Neuronal stem cell (in vitro differentiated cells): ENCODE data around the gene FMNL3.

Source experiments
- DNase-seq: peaks from one replicate; pipeline ENCODE4 v3.0.0-alpha.2; 2013; ENCODE audit warnings: low spot score
- H2AFZ ChIP-seq: one replicate; pipeline ENCODE4 v1.6.1; 2013; ENCODE audit warnings: mild to moderate bottlenecking, low read length, inconsistent platforms
- H2AK5ac ChIP-seq: 2 replicates; pipeline ENCODE4 v1.6.1; 2013; ENCODE audit warnings: low read depth, mild to moderate bottlenecking, inconsistent platforms, low read length, moderate library complexity, mixed read lengths
- H2BK120ac ChIP-seq: 2 replicates; pipeline ENCODE4 v1.6.1; 2013; ENCODE audit warnings: low read depth, mild to moderate bottlenecking, inconsistent platforms, low read length, moderate library complexity, mixed read lengths
- H2BK12ac ChIP-seq: one replicate; pipeline ENCODE4 v1.6.1; 2013; ENCODE audit warnings: low read length, inconsistent platforms
- H2BK15ac ChIP-seq: 2 replicates; pipeline ENCODE4 v1.6.1; 2013; ENCODE audit warnings: mild to moderate bottlenecking, low read length, inconsistent platforms, mixed read lengths
- H2BK5ac ChIP-seq: one replicate; pipeline ENCODE4 v1.6.1; 2013; ENCODE audit warnings: inconsistent platforms, mild to moderate bottlenecking, low read length, moderate library complexity
- H3K14ac ChIP-seq: one replicate; pipeline ENCODE4 v1.6.1; 2013; ENCODE audit warnings: low read length, inconsistent platforms
- H3K18ac ChIP-seq: 2 replicates; pipeline ENCODE4 v1.6.1; 2013; ENCODE audit warnings: low read length, inconsistent platforms
- H3K23ac ChIP-seq: 2 replicates; pipeline ENCODE4 v1.6.1; 2013; ENCODE audit warnings: low read depth, mild to moderate bottlenecking, mixed read lengths, low read length, inconsistent platforms; ENCODE audit not compliant: poor library complexity
- H3K27ac ChIP-seq: replicated peaks from 3 replicates; pipeline ENCODE4 v1.5.1; 2013; ENCODE audit warnings: low read length, inconsistent platforms
- H3K27me3 ChIP-seq, 3 experiments: 2 replicates each; pipeline ENCODE4 v1.6.1; 2013; ENCODE audit warnings: low read length in 3 of 3, mild to moderate bottlenecking in 2 of 3, inconsistent platforms in 1 of 3, low read depth in 1 of 3, mixed read lengths in 1 of 3, moderate library complexity in 1 of 3; ENCODE audit not compliant: control insufficient read depth in 3 of 3, insufficient read depth in 3 of 3
- H3K36me3 ChIP-seq, 2 donors: replicated peaks in 1 of 2; 2 replicates each; pipeline ENCODE4 v1.6.1; 2013; ENCODE audit warnings: low read length in 2 of 2; ENCODE audit not compliant: control insufficient read depth in 2 of 2, insufficient read depth in 2 of 2
- H3K4ac ChIP-seq: 2 replicates; pipeline ENCODE4 v1.6.1; 2013; ENCODE audit warnings: inconsistent platforms, mild to moderate bottlenecking, low read length, moderate library complexity
- H3K4me1 ChIP-seq, 2 donors: 1 replicate in 1 of 2; 2 replicates in 1 of 2; pipeline ENCODE4 v1.6.1; 2013; ENCODE audit warnings: low read length in 2 of 2, low read depth in 1 of 2; ENCODE audit not compliant: control insufficient read depth in 2 of 2, insufficient read depth in 1 of 2
- H3K4me2 ChIP-seq: one replicate; pipeline ENCODE4 v1.6.1; 2013; ENCODE audit warnings: mild to moderate bottlenecking, low read length, inconsistent platforms; ENCODE audit not compliant: insufficient read depth, poor library complexity, severe bottlenecking
- H3K4me3 ChIP-seq, 2 donors: 2 replicates each; pipeline ENCODE4 v1.5.1; 2013; ENCODE audit warnings: low read length in 2 of 2, mild to moderate bottlenecking in 2 of 2, inconsistent platforms in 1 of 2, moderate library complexity in 1 of 2
- H3K79me1 ChIP-seq: one replicate; pipeline ENCODE4 v1.6.1; 2013; ENCODE audit warnings: low read depth, mild to moderate bottlenecking, inconsistent platforms, low read length, moderate library complexity
- H3K9ac ChIP-seq: one replicate; pipeline ENCODE4 v1.6.1; 2013; ENCODE audit warnings: mild to moderate bottlenecking, low read depth, low read length, inconsistent platforms; ENCODE audit not compliant: poor library complexity
- H3K9me3 ChIP-seq, 2 donors: replicated peaks in 1 of 2; 2 replicates each; pipeline versions ENCODE3 to v1.6.1; 2013; ENCODE audit warnings: low read length in 2 of 2, mild to moderate bottlenecking in 2 of 2, inconsistent platforms in 1 of 2, low read depth in 1 of 2, mixed read lengths in 1 of 2, moderate library complexity in 1 of 2; ENCODE audit not compliant: control insufficient read depth in 2 of 2, insufficient read depth in 1 of 2
- H4K8ac ChIP-seq: one replicate; pipeline ENCODE4 v1.6.1; 2013; ENCODE audit warnings: low read depth, mild to moderate bottlenecking, inconsistent platforms, low read length, moderate library complexity
- H4K91ac ChIP-seq: one replicate; pipeline ENCODE4 v1.6.1; 2013; ENCODE audit warnings: low read length, low read depth, mild to moderate bottlenecking, inconsistent platforms; ENCODE audit not compliant: poor library complexity
- WGBS, 2 donors: extraction: QIAGEN DNeasy Blood & Tissue Kit; methylation state at CpG; one replicate each; pipeline ENCODE4 v1.1.7; 2013; ENCODE audit warnings: missing lambda C conversion rate in 2 of 2, mixed read lengths in 1 of 2; ENCODE audit not compliant: insufficient read length in 2 of 2, insufficient replicate concordance in 1 of 2; ENCODE audit errors: extremely low coverage in 2 of 2; 5-methylcytosine and 5-hydroxymethylcytosine counted together

Gene FMNL3

DNA sequence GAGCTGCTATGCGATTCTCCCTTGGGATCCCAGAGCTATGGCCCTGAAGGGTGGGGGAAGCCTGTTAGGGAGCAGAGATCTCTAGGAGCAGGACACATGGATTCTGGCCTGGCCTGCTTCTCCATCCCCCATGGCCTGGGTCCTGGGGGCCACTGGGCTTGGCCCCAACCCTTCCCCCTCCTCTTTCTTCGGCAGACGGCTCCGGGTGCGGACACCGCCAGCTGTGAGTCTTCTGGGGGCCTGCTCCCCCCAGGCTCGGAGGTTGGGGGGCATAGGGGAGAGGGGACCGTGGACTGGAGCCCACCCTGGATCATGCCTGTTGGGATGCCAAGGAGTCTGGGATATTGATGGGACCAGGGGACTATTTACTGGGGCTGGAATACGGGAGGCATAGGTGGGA lies 74.8 kb downstream of the FMNL3 start:
- no CpG with 5 or more reads among the region's 9 CpGs for WGBS, 2 donors
- no peaks in the 10 kb centered on the region for H3K9me3 ChIP-seq

GRCh38 chr12:49631336-49631907 lies 75.8 kb downstream of the FMNL3 start:
- Histone ChIP-seq H3K9ac (no peak overlapping the region), H3K4me2 (no peak overlapping the region), H2BK5ac (no peak overlapping the region), H3K27ac (no peak overlapping the region), H3K23ac (no peak overlapping the region), H2AK5ac (no peak overlapping the region), H2BK15ac (no peak overlapping the region), H3K4me1 (no peaks in the 10 kb centered on the region), H3K4ac (no peak overlapping the region), H3K18ac (no peak overlapping the region), H2BK120ac (no peak overlapping the region), H2BK12ac (no peak overlapping the region), H4K8ac (no peak overlapping the region), H3K36me3 (peaks cover 6 to 38% of the 10 kb centered on the region in 2 donors), H2AFZ (no peak overlapping the region), H3K27me3 (no peaks in the 10 kb centered on the region), H3K4me3 (no peak overlapping the region), H3K9me3 (no peaks in the 10 kb centered on the region), H3K79me1 (no peaks in the 10 kb centered on the region), H4K91ac (no peak overlapping the region), H3K14ac (no peak overlapping the region)
- no CpG with 5 or more reads among the region's 6 CpGs for WGBS, 2 donors
- no peak for DNase-seq

More for the DNA sequence above, 74.8 kb downstream of the FMNL3 start:
- Histone ChIP-seq H2AK5ac (no peak overlapping the region), H4K91ac (no peak overlapping the region), H2AFZ (no peak overlapping the region), H3K23ac (no peak overlapping the region), H3K18ac (no peak overlapping the region), H2BK15ac (no peak overlapping the region), H3K4me3 (no peak overlapping the region), H4K8ac (no peak overlapping the region), H3K4me2 (no peak overlapping the region), H3K4ac (no peak overlapping the region), H3K4me1 (peaks cover 3 to 5% of the 10 kb centered on the region in 2 donors), H3K9ac (no peak overlapping the region), H2BK5ac (no peak overlapping the region), H2BK12ac (no peak overlapping the region), H3K79me1 (no peaks in the 10 kb centered on the region), H3K36me3 (peaks cover 6 to 40% of the 10 kb centered on the region in 2 donors), H3K14ac (no peak overlapping the region), H3K27ac (no peak overlapping the region), H2BK120ac (no peak overlapping the region), H3K27me3 (no peaks in the 10 kb centered on the region)
- DNase-seq = no peak

GRCh38 chr12:49627752-49628360 lies 79.3 kb downstream of the FMNL3 start:
- no peak overlapping the region for H2AFZ ChIP-seq
- H2BK15ac ChIP-seq = no peak overlapping the region
- no peak overlapping the region for H3K23ac ChIP-seq
- no peaks in the 10 kb centered on the region for H3K27me3 ChIP-seq
- DNase-seq = no peak
- no peak overlapping the region for H3K9ac ChIP-seq
- no peaks in the 10 kb centered on the region for H3K9me3 ChIP-seq
- no peak overlapping the region for H2BK120ac ChIP-seq
- no peak overlapping the region for H2AK5ac ChIP-seq
- no peak overlapping the region for H2BK12ac ChIP-seq
- H3K79me1 ChIP-seq = no peaks in the 10 kb centered on the region
- H2BK5ac ChIP-seq = no peak overlapping the region
- H3K4ac ChIP-seq = no peak overlapping the region
- H3K18ac ChIP-seq = no peak overlapping the region
- H3K14ac ChIP-seq = no peak overlapping the region
- H3K4me3 ChIP-seq = no peak overlapping the region
- no CpG with 5 or more reads among the region's 3 CpGs for WGBS, 2 donors
- no peak overlapping the region for H3K4me2 ChIP-seq
- no peaks in the 10 kb centered on the region for H3K4me1 ChIP-seq
- no peak overlapping the region for H4K91ac ChIP-seq
- H3K36me3 ChIP-seq = peaks cover 0 to 9% of the 10 kb centered on the region in 2 donors
- H3K27ac ChIP-seq = no peak overlapping the region
- H4K8ac ChIP-seq = no peak overlapping the region

- no peak overlapping the region for H2AFZ ChIP-seq
- no peak overlapping the region for H2BK5ac ChIP-seq
- no peak overlapping the region for H4K8ac ChIP-seq
- no peaks in the 10 kb centered on the region for H3K27me3 ChIP-seq
- H3K23ac ChIP-seq = no peak overlapping the region
- peaks cover 0 to 5% of the 10 kb centered on the region in 2 donors for H3K36me3 ChIP-seq
- no peak overlapping the region for H3K4ac ChIP-seq
- H2BK15ac ChIP-seq = no peak overlapping the region
- no peak overlapping the region for H3K18ac ChIP-seq
- peaks cover 5% of the 10 kb centered on the region in 2 donors for H3K4me1 ChIP-seq
- H3K4me3 ChIP-seq = no peak overlapping the region
- H4K91ac ChIP-seq = no peak overlapping the region
- H3K27ac ChIP-seq = no peak overlapping the region
- H3K79me1 ChIP-seq = no peaks in the 10 kb centered on the region
- no peak overlapping the region for H2BK120ac ChIP-seq
- H3K4me2 ChIP-seq = no peak overlapping the region
- no peak overlapping the region for H2AK5ac ChIP-seq
- no peak overlapping the region for H2BK12ac ChIP-seq
- no peak overlapping the region for H3K9ac ChIP-seq
- no peaks in the 10 kb centered on the region for H3K9me3 ChIP-seq
- DNase-seq = no peak
- no peak overlapping the region for H3K14ac ChIP-seq
- no CpG with 5 or more reads among the region's 1 CpG for WGBS, 2 donors
Measured at GRCh38 chr12:49626836-49627235, 80.4 kb downstream of the FMNL3 start.
